HCT116 (cell line): ENCODE results near the gene SPATA22.

Experiments
- CEBPB ChIP-seq: IDR thresholded peaks from 2 replicates; pipeline ENCODE4 v1.6.1; 2012; ENCODE audit warnings: low read depth
- EZH2phosphoT487 ChIP-seq: fragments of 200-600 bp; IDR thresholded peaks from 2 replicates; pipeline ENCODE4 v1.6.1; 2018; ENCODE audit warnings: antibody characterized with exemption, borderline replicate concordance
- POLR2A ChIP-seq: IDR thresholded peaks from 2 replicates; pipeline ENCODE4 v1.7.0; 2011; ENCODE audit warnings: borderline replicate concordance; ENCODE audit not compliant: insufficient read depth, insufficient read length; ENCODE audit errors: extremely low read depth
- RAD21 ChIP-seq: IDR thresholded peaks from 2 replicates; pipeline ENCODE4 v1.6.1; 2012; ENCODE audit warnings: low read depth, mild to moderate bottlenecking
- SIN3A ChIP-seq: IDR thresholded peaks from 2 replicates; pipeline ENCODE4 v1.6.1; 2012; ENCODE audit warnings: low read depth
- TF ChIP-seq, protein P1 (sequence below), 3 experiments: fragments of 200-600 bp in 1 of 3; sonication (generic) in 1 of 3; IDR thresholded peaks in 2 of 3; conservative IDR thresholded peaks in 1 of 3; 2 replicates each; pipeline ENCODE4 v1.5.1; 2012 to 2017; ENCODE audit warnings: low read depth in 2 of 3, low read length in 2 of 3, antibody characterized with exemption in 1 of 3, borderline replicate concordance in 1 of 3, control low read depth in 1 of 3, mild to moderate bottlenecking in 1 of 3, mixed read lengths in 1 of 3, mixed run types in 1 of 3, moderate library complexity in 1 of 3; ENCODE audit not compliant: insufficient read depth in 1 of 3
- TF ChIP-seq, protein P2 (sequence below): IDR thresholded peaks from 2 replicates; pipeline ENCODE4 v1.6.1; 2012; ENCODE audit warnings: low read depth
- TF ChIP-seq, protein P3 (sequence below): IDR thresholded peaks from 2 replicates; pipeline ENCODE4 v1.6.1; 2012

DNA sequence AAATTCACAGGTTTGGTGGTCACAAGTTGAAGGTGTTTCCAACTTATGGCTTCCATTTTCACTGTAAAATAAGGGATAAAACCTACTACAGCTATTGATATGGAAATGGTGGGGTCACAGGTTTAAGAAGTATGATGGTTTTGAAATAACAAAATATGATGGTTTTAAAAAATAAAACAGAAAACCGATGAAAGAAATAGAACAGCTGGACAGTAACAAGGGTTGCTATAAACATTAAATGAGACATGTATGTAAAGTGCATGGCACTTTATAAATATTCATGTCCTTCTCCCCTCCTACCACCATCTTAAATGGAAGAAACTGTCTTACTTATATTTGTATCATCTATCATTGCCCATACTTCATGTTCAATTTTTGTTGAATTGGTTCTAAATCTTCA lies 35.5 kb upstream of the SPATA22 start:
- TF ChIP-seq, protein P1, sequence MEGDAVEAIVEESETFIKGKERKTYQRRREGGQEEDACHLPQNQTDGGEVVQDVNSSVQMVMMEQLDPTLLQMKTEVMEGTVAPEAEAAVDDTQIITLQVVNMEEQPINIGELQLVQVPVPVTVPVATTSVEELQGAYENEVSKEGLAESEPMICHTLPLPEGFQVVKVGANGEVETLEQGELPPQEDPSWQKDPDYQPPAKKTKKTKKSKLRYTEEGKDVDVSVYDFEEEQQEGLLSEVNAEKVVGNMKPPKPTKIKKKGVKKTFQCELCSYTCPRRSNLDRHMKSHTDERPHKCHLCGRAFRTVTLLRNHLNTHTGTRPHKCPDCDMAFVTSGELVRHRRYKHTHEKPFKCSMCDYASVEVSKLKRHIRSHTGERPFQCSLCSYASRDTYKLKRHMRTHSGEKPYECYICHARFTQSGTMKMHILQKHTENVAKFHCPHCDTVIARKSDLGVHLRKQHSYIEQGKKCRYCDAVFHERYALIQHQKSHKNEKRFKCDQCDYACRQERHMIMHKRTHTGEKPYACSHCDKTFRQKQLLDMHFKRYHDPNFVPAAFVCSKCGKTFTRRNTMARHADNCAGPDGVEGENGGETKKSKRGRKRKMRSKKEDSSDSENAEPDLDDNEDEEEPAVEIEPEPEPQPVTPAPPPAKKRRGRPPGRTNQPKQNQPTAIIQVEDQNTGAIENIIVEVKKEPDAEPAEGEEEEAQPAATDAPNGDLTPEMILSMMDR (IDR thresholded peaks at IDR 0.05 in 2 of 3, conservative IDR thresholded peaks at IDR 0.05 in 1 of 3; ENCODE audit: borderline replicate concordance in 1 of 3, insufficient read depth in 1 of 3, low read depth in 2 of 3, low read length in 2 of 3), result no peak
- TF ChIP-seq, protein P2, sequence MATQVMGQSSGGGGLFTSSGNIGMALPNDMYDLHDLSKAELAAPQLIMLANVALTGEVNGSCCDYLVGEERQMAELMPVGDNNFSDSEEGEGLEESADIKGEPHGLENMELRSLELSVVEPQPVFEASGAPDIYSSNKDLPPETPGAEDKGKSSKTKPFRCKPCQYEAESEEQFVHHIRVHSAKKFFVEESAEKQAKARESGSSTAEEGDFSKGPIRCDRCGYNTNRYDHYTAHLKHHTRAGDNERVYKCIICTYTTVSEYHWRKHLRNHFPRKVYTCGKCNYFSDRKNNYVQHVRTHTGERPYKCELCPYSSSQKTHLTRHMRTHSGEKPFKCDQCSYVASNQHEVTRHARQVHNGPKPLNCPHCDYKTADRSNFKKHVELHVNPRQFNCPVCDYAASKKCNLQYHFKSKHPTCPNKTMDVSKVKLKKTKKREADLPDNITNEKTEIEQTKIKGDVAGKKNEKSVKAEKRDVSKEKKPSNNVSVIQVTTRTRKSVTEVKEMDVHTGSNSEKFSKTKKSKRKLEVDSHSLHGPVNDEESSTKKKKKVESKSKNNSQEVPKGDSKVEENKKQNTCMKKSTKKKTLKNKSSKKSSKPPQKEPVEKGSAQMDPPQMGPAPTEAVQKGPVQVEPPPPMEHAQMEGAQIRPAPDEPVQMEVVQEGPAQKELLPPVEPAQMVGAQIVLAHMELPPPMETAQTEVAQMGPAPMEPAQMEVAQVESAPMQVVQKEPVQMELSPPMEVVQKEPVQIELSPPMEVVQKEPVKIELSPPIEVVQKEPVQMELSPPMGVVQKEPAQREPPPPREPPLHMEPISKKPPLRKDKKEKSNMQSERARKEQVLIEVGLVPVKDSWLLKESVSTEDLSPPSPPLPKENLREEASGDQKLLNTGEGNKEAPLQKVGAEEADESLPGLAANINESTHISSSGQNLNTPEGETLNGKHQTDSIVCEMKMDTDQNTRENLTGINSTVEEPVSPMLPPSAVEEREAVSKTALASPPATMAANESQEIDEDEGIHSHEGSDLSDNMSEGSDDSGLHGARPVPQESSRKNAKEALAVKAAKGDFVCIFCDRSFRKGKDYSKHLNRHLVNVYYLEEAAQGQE, result no peak
- TF ChIP-seq POLR2A (no peak), CEBPB (no peak), SIN3A (no peak), RAD21 (no peak), EZH2phosphoT487 (no peak)
- TF ChIP-seq, protein P3, sequence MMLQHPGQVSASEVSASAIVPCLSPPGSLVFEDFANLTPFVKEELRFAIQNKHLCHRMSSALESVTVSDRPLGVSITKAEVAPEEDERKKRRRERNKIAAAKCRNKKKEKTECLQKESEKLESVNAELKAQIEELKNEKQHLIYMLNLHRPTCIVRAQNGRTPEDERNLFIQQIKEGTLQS, result no peak
